ENCODE measurements around the gene TMED1. TPM values are rescaled to one million over a fixed set of nuclear protein-coding genes. Genes with fewer than 3 reads are reported as not detected.

TMED1 gene
- polyA plus RNA-seq, 1 donor from 2014 or later: 20.2 TPM

DNA sequence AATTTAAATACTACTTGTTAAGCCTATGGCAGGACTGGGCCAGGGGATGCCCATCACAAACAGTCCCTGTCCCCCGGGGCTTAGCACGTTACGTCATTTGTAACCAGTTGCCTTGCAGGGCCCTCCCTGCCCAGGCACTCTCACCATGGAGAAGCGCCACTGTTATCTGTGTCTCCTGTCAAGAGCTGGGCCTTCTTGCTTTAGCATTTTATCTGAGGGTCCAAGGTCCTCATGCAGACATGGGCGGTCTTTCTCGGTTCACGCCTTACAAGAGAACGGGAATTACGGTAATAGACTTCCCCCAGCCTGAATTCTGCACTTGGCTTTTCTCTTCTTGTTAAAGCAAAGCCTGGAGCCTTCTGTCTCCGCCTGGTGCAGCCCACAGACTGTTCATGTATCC, 46.1 kb downstream of the TMED1 start:
- no peaks in the 10 kb centered on the region for H3K36me3 ChIP-seq (ENCODE audit: insufficient read depth, low read length)
- H3K9me2 ChIP-seq (ENCODE audit: insufficient read depth, low read length): no peaks in the 10 kb centered on the region
- no peak overlapping the region for H3K27ac ChIP-seq (ENCODE audit: low read length)
- TF ChIP-seq, protein P1, sequence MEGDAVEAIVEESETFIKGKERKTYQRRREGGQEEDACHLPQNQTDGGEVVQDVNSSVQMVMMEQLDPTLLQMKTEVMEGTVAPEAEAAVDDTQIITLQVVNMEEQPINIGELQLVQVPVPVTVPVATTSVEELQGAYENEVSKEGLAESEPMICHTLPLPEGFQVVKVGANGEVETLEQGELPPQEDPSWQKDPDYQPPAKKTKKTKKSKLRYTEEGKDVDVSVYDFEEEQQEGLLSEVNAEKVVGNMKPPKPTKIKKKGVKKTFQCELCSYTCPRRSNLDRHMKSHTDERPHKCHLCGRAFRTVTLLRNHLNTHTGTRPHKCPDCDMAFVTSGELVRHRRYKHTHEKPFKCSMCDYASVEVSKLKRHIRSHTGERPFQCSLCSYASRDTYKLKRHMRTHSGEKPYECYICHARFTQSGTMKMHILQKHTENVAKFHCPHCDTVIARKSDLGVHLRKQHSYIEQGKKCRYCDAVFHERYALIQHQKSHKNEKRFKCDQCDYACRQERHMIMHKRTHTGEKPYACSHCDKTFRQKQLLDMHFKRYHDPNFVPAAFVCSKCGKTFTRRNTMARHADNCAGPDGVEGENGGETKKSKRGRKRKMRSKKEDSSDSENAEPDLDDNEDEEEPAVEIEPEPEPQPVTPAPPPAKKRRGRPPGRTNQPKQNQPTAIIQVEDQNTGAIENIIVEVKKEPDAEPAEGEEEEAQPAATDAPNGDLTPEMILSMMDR (IDR thresholded peaks at IDR 0.05; ENCODE audit: poor library complexity, severe bottlenecking): no peak
- no peak for TF ChIP-seq SMC3 (conservative IDR thresholded peaks at IDR 0.05; ENCODE audit: poor library complexity)
- no peak for TF ChIP-seq EP300 (conservative IDR thresholded peaks at IDR 0.05; ENCODE audit: poor library complexity, severe bottlenecking)
- no peak overlapping the region for H3K9ac ChIP-seq (ENCODE audit: low read length)
- no peaks in the 10 kb centered on the region for H3K9me3 ChIP-seq (ENCODE audit: low read length)
- no peak overlapping the region for H3K4me2 ChIP-seq (ENCODE audit: low read length)
- no peaks in the 10 kb centered on the region for H4K20me1 ChIP-seq (ENCODE audit: insufficient read depth)
- no peaks in the 10 kb centered on the region for H3K27me3 ChIP-seq (ENCODE audit: insufficient read depth, low read depth, low read length)
- H2AFZ ChIP-seq (ENCODE audit: low read depth, low read length): no peak overlapping the region
- no peak overlapping the region for H3K4me3 ChIP-seq (ENCODE audit: low read length)
- no peaks in the 10 kb centered on the region for H3K79me2 ChIP-seq (replicated peaks; ENCODE audit: insufficient read depth, low read length)
- no peaks in the 10 kb centered on the region for H3F3A ChIP-seq (ENCODE audit: insufficient read depth, low read length, poor library complexity, severe bottlenecking)

DNA sequence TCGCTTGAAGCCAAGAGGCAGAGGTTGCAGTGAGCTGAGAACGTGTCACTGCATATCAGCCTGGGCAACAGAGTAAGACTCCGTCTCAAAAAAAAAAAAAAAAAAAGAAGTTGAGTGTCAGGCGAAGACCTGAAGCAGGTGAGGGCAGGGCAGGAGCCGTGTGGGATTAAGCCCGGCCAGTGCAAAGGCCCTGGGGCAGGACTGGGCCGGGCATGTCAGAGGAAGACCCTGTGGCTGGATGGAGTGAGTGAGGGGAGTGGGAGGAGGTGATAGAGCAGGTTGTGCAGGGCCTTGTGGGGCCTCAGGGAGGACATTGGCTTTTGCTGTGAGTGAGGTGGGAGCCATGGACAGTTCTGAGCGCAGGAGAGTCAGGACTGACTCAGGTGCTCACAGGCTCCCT, 47.9 kb downstream of the TMED1 start:
- Histone ChIP-seq H3K27me3 (ENCODE audit: insufficient read depth, low read depth, low read length) (no peaks in the 10 kb centered on the region), H3K9me3 (ENCODE audit: low read length) (no peaks in the 10 kb centered on the region), H3K4me2 (ENCODE audit: low read length) (no peak overlapping the region), H3K4me3 (ENCODE audit: low read length) (no peak overlapping the region), H3F3A (ENCODE audit: insufficient read depth, low read length, poor library complexity, severe bottlenecking) (no peaks in the 10 kb centered on the region), H3K27ac (ENCODE audit: low read length) (no peak overlapping the region), H3K9ac (ENCODE audit: low read length) (no peak overlapping the region), H3K79me2 (replicated peaks; ENCODE audit: insufficient read depth, low read length) (no peaks in the 10 kb centered on the region), H2AFZ (ENCODE audit: low read depth, low read length) (no peak overlapping the region), H3K36me3 (ENCODE audit: insufficient read depth, low read length) (no peaks in the 10 kb centered on the region), H4K20me1 (ENCODE audit: insufficient read depth) (no peaks in the 10 kb centered on the region), H3K9me2 (ENCODE audit: insufficient read depth, low read length) (no peaks in the 10 kb centered on the region)
- no peak for TF ChIP-seq MXI1 (conservative IDR thresholded peaks at IDR 0.05; ENCODE audit: poor library complexity, severe bottlenecking)
- TF ChIP-seq, protein P2, sequence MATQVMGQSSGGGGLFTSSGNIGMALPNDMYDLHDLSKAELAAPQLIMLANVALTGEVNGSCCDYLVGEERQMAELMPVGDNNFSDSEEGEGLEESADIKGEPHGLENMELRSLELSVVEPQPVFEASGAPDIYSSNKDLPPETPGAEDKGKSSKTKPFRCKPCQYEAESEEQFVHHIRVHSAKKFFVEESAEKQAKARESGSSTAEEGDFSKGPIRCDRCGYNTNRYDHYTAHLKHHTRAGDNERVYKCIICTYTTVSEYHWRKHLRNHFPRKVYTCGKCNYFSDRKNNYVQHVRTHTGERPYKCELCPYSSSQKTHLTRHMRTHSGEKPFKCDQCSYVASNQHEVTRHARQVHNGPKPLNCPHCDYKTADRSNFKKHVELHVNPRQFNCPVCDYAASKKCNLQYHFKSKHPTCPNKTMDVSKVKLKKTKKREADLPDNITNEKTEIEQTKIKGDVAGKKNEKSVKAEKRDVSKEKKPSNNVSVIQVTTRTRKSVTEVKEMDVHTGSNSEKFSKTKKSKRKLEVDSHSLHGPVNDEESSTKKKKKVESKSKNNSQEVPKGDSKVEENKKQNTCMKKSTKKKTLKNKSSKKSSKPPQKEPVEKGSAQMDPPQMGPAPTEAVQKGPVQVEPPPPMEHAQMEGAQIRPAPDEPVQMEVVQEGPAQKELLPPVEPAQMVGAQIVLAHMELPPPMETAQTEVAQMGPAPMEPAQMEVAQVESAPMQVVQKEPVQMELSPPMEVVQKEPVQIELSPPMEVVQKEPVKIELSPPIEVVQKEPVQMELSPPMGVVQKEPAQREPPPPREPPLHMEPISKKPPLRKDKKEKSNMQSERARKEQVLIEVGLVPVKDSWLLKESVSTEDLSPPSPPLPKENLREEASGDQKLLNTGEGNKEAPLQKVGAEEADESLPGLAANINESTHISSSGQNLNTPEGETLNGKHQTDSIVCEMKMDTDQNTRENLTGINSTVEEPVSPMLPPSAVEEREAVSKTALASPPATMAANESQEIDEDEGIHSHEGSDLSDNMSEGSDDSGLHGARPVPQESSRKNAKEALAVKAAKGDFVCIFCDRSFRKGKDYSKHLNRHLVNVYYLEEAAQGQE (IDR thresholded peaks at IDR 0.05; ENCODE audit: borderline replicate concordance): no peak
- TF ChIP-seq TAF1 (IDR thresholded peaks at IDR 0.05; ENCODE audit: low read depth): no peak
- TF ChIP-seq SMC3 (conservative IDR thresholded peaks at IDR 0.05; ENCODE audit: poor library complexity): no peak
- TF ChIP-seq POLR2AphosphoS5 (IDR thresholded peaks at IDR 0.05): no peak
- TF ChIP-seq, protein P1 (IDR thresholded peaks at IDR 0.05; ENCODE audit: poor library complexity, severe bottlenecking): no peak
- no peak for TF ChIP-seq RAD21 (conservative IDR thresholded peaks at IDR 0.05)
- TF ChIP-seq EP300 (conservative IDR thresholded peaks at IDR 0.05; ENCODE audit: poor library complexity, severe bottlenecking): no peak
- no peak for TF ChIP-seq EZH2 (IDR thresholded peaks at IDR 0.05; ENCODE audit: borderline replicate concordance, insufficient read depth, low read length, poor library complexity, severe bottlenecking)
